Pons (tissue), 1 donor: ENCODE data around the gene KRT222.

Experiments used
- DNase-seq: peaks from one replicate; pipeline ENCODE4 v3.0.0-alpha.2; 2016; ENCODE audit warnings: low spot score

KRT222 gene

GRCh38 chr17:40664582-40665333 lies at the start of gene KRT222:
TSS of gene KRT222 (minus strand) at chr17:40665177. CDS start at chr17:40665099, 78 bp downstream.
- peak; percentile 5 for DNase-seq

DNA sequence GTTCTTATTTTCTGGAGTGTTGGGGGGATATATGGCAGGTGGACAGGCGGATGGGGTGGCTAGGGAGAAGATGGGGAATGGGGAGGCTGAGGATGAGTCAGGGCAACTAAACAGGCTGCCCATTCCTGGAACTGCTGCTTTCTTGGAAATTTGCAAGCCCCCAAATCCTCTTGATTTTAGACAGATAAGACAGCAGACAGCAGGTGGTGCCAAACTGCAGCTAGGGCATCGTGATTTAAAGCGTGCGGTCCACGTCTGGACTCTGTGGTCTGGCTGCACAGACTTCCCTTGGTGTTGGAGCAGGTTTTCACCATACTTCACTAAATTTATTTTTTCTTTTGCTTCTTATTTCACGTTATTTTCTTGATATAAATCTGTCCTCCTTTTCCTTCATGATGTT lies 49.5 kb upstream of the KRT222 start:
- no peak for DNase-seq

DNA sequence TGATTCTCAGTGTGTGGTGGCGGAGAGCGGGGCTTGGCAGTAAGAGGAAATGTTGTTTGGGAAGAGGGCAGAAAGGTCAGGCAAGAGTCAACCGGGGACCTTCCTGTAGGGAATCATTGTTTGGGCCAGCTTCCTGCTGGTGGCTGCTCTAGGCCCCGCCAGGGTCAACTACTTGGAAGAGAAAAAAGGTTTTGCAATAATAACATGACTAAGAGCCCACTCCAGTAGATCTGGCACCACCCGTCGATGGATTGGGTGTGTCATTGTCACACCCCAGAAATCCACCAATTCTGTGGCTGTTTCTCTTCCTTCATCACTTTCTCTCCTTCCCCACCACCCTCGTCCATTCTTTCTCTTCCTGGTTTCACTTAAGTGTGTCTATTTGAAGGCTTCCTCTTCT lies 42.8 kb upstream of the KRT222 start:
- DNase-seq, result no peak

- no peak for DNase-seq
Observed at GRCh38 chr17:40705584-40705983, 40.6 kb upstream of the KRT222 start.

DNA sequence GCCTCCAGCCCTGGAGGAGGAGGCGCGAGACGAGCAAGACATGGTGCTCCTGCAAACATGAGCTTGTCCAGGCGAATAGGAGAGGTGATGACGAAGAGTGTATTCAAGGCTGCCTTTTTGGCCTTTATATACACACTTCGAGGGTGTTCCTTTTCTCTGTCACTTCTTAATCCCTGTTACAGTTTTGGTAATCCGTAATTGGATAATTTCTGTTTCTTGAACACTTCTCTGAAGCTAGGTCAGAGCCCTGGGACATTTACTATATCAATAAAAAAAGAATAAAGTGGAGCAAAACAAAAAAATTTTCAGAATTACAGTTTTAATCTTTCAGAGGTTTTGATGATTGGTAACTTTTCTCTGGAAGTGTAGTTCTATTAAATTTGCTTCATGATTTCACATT lies 38.7 kb upstream of the KRT222 start, which contains the start of gene KRT24:
KRT24 (minus strand) TSS at position 101 of the 400 bp plus-strand sequence; CDS start at position 42, 59 bp downstream.
- no peak for DNase-seq

- DNase-seq, result no peak
Observed at GRCh38 chr17:40702271-40702670, 37.3 kb upstream of the KRT222 start.

GRCh38 chr17:40699853-40700252 lies 34.9 kb upstream of the KRT222 start:
- DNase-seq, result no peak

DNA sequence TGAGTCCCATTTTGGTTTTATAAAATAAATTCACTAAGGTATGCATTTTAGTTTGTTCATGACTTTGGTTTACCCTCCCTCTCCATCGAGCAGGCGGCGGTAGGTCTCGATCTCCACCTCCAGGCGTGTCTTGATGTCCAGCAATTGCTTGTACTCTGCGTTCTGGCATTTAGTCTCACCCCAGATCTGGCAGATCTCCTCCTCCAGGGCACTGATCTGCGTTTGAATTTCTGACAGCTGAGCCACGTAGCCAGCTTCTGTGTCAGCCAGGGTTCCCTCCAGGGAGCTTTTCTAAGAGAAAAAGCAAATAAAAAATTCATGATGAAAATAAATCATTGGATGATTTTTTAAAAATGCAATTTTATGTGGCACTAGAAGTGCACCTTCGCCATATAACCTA lies 34.4 kb upstream of the KRT222 start:
- DNase-seq, result no peak

GRCh38 chr17:40697297-40697696 lies 32.3 kb upstream of the KRT222 start:
- DNase-seq, result no peak

DNA sequence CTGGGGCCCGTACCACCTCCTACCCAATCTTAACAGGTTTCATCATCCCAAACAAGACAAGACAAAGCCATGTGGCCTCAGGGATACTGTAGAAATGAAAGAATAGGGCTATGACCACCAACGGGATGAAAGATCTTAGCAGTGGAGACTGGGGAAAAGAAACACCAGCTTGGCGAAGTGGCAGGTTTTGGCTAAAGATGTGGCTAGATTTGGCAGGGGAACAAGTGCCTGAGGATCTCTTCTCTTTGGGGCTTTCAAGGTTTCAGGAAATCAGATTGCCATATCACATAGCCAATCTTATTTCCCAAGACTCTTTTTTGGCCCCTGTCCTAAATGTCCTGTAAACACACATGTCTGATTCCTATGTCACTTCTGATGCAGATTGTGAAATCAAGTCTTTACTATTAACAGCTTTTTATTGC lies 31.7 kb upstream of the KRT222 start:
- DNase-seq, result no peak

GRCh38 chr17:40695874-40696472 lies 31.0 kb upstream of the KRT222 start:
- no peak for DNase-seq

- no peak for DNase-seq
Observed at GRCh38 chr17:40694584-40694983, 29.6 kb upstream of the KRT222 start.

- no peak for DNase-seq
Observed at GRCh38 chr17:40687106-40687505, 22.1 kb upstream of the KRT222 start.

DNA sequence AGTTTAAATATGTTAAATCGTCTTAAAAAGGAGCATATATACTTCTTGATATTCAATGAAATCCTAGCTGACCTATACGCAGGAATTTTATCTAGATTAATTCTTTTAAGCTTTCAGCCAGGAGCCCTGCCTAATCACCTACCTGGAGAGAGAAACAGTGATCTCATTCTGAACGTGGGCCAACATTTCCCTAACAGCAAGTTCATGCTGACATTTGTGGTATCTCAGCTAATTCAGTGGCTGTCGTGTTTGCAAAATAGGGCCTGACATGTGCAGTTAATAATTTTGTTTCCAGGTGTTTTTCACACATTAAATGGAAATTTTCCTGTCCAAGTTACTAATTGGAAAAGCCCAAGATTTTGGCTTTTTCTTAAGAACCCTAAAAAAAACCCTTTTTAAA lies 21.2 kb upstream of the KRT222 start:
- DNase-seq, result no peak

DNA sequence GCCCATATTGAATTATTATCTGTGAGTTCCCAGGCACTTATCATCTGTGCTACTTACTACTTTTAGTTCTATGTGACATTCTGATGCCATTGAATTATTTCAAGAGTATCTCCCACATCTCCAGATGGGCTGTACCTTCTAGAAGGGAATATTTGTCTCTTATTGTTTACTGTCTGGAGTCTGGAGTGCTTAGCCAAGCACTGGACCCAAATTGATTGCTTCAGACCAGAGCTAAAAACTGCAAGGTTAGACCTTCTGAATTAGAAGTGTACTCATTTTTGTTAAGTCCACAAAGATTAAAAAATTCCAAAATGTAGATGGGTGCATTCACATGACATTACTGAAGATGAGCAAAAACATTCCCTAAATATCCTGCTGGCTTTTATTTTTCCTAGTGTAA lies 16.0 kb upstream of the KRT222 start:
- DNase-seq, result no peak

GRCh38 chr17:40679523-40679907 lies 14.5 kb upstream of the KRT222 start:
- DNase-seq, result no peak

- DNase-seq, result no peak
Observed at GRCh38 chr17:40678902-40679522, 14.0 kb upstream of the KRT222 start.

- DNase-seq, result no peak
Observed at GRCh38 chr17:40675905-40676304, 10.9 kb upstream of the KRT222 start.

DNA sequence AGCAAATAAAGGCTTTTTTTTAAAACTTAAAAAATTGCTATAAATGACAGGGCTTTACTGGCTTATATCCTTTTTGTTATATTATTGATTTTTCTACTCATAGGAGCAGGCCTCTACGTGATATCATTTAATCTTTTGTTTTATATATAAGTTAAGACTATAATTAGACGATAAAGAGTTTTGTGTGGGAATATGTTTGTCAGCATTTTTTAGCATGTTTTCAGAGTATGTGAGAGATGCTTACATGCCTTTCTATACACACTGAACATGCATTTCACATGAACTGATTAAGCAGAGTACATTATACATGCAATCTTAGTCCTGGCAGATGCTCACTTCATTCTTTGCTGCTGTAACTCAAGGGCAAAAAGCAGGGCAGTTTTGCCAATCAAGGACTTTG lies 7.7 kb upstream of the KRT222 start:
- DNase-seq, result no peak

DNA sequence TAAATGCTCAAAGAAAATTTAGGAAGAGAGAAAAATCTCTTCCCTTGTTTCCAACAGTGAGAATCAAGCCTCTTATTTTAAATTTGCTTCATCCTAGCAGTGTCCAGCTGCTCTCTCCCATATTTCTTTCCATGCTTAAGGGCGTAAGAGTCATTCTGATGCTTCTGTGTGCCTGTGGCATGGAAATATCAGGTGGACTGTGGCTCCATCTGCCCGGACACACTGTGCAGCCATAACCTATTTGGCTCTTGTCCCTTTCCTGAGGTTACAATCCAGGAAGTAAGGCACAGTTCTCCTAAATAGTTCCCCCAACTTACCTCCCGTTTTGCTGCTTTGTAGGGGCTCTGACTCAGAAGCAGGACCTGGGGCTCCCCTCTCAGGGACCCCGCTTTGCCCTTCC lies 6.3 kb upstream of the KRT222 start:
- no peak for DNase-seq

- no peak for DNase-seq
Observed at GRCh38 chr17:40666331-40666730, 1.4 kb upstream of the KRT222 start.

DNA sequence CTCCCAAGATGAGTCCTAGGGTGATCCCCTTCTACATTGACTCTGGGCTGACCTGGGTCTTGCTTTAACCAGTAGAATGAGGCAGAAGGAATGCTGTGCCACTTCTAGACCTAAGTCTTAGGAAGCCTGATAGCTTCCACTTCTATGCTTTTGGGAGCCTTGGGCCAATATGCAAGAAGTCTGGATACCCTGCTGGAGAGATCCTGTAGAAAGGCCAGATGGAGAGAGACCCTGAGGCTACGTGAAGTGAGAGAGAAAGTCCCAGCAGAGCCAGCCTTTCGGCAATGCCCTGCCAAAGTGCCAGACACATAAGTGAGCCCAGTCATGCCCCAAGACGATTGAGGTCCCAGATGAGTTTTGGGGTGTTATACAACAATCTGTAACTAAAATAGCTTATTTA lies 1.7 kb downstream of the KRT222 start:
- no peak for DNase-seq

DNA sequence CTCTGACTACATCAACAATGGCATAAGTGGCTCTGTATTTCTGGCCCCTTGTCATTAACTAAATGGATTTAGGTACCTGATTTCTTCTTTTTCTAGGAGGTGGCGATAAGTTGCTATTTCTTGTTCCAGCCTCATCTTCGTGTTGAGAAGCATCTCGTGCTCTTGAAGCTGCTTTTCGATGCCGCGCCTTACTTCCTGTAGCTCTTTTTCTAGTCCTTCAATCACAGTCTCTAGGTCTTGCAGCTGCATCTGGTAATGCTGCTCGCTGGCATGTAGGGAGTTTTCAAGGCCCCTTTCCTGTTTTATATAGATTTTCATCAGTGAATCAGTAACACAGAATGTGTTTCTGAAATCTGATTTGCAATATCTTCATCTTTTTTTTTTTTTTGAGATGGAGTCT lies 5.1 kb downstream of the KRT222 start:
- no peak for DNase-seq
